HepG2 (cell line): ENCODE measurements around the gene SELENOM. TPM values are rescaled to one million over a fixed set of nuclear protein-coding genes. Genes with fewer than 3 reads are reported as not detected.

ENCODE experiments used
- CREB3 ChIP-seq: sonication (generic); formaldehyde crosslinking; IDR thresholded peaks from 2 replicates; pipeline ENCODE4 v1.5.0; 2020; ENCODE audit warnings: missing genetic modification reagents
- HMGXB3 ChIP-seq: sonication (generic); formaldehyde crosslinking; IDR thresholded peaks from 2 replicates; pipeline ENCODE4 v1.4.0; 2020; ENCODE audit warnings: missing genetic modification reagents, borderline replicate concordance
- PHF8 ChIP-seq: sonication (generic); formaldehyde crosslinking; IDR thresholded peaks from 2 replicates; pipeline ENCODE4 v1.5.0; 2020; ENCODE audit warnings: missing genetic modification reagents
- ZNF318 ChIP-seq: sonication (generic); formaldehyde crosslinking; IDR thresholded peaks from 2 replicates; pipeline ENCODE4 v1.4.0; 2020; ENCODE audit warnings: mild to moderate bottlenecking, missing genetic modification reagents
- ZNF629 ChIP-seq: sonication (generic); formaldehyde crosslinking; conservative IDR thresholded peaks from 2 replicates; pipeline ENCODE4 v1.5.0; 2020; ENCODE audit warnings: missing genetic modification reagents
- ZNF703 ChIP-seq: sonication (generic); formaldehyde crosslinking; IDR thresholded peaks from 2 replicates; pipeline ENCODE4 v1.5.1; 2020; ENCODE audit warnings: missing genetic modification reagents, mild to moderate bottlenecking, moderate library complexity, borderline replicate concordance
- ZNF879 ChIP-seq: sonication (generic); formaldehyde crosslinking; IDR thresholded peaks from 2 replicates; pipeline ENCODE4 v1.8.1; 2023; ENCODE audit warnings: missing genetic modification reagents
- ZSCAN9 ChIP-seq: IDR thresholded peaks from 2 replicates; pipeline ENCODE4 v1.6.1; 2016; ENCODE audit warnings: borderline replicate concordance
- polyA plus RNA-seq, 8 experiments: library from polyadenylated mRNA; depleted of rRNA in 3 of 8; stranded (reverse) in 7 of 8; unstranded in 1 of 8; fragments of >200 nt; fragmentation: Illumina TruSeq in 4 of 8; extraction: Trizol in 4 of 8; gene quantifications; 2 replicates each; pipeline versions ENCODE4 v1.2.1 to v1.2.3, GENCODE V29; 2011 to 2016; ENCODE audit warnings: low read depth in 4 of 8, missing spikeins in 1 of 8, mixed read lengths in 1 of 8; ENCODE audit not compliant: insufficient read depth in 1 of 8
- total RNA-seq, 5 experiments: library from RNA; depleted of rRNA; stranded (reverse); fragments of >200 nt; fragmentation: Illumina TruSeq; extraction: Trizol; gene quantifications; 2 replicates each; pipeline ENCODE4 v1.2.3, GENCODE V29; 2016; ENCODE audit warnings: low read depth in 1 of 5

SELENOM gene
- total and polyA plus RNA-seq, 2 of the 13 experiments (the other 11 are each of a cell fraction or from before 2014, with no cell fraction given), result 4.1 to 4.3 TPM

GRCh38 chr22:31080164-31080847 is 27.1 kb downstream of the SELENOM start (continued):
- TF ChIP-seq ZNF703 (CRISPR knock-in tag) (no peak), ZNF629 (CRISPR knock-in tag) (peak; percentile 93), ZNF879 (CRISPR knock-in tag) (no peak), PHF8 (CRISPR knock-in tag) (no peak), ZNF318 (CRISPR knock-in tag) (peak; percentile 16; the same call in 1 of the 2 replicates), CREB3 (CRISPR knock-in tag) (no peak), HMGXB3 (0 out of 2 replicates have a peak, but pooled peaks have one; percentile 36), ZSCAN9 (CRISPR knock-in tag) (0 out of 2 replicates have a peak, but pooled peaks have one; percentile 3)
